ENCODE data around the gene REXO1.

REXO1 gene

GRCh38 chr19:1836458-1837221, 11.6 kb downstream of the REXO1 start:
- Histone ChIP-seq H3K27ac (ENCODE audit: low read depth, low read length) (no peak overlapping the region), H3K79me2 (ENCODE audit: control insufficient read depth, insufficient read depth, low read length, unreplicated experiment) (peaks cover 50% of the 10 kb centered on the region), H3K4me1 (ENCODE audit: control insufficient read depth, insufficient read depth, low read length, unreplicated experiment) (no peaks in the 10 kb centered on the region), H3K36me3 (ENCODE audit: insufficient read depth, low read length) (no peaks in the 10 kb centered on the region), H2AFZ (ENCODE audit: low read length, unreplicated experiment) (no peak overlapping the region), H3K27me3 (ENCODE audit: insufficient read depth, low read length) (no peaks in the 10 kb centered on the region), H3K4me3 (ENCODE audit: low read depth, low read length) (no peak overlapping the region)

- Histone ChIP-seq H3K36me3 (ENCODE audit: insufficient read depth, low read length) (no peaks in the 10 kb centered on the region), H3K27me3 (ENCODE audit: insufficient read depth, low read length) (no peaks in the 10 kb centered on the region), H3K4me1 (ENCODE audit: control insufficient read depth, insufficient read depth, low read length, unreplicated experiment) (no peaks in the 10 kb centered on the region), H3K27ac (ENCODE audit: low read depth, low read length) (no peak overlapping the region), H3K79me2 (ENCODE audit: control insufficient read depth, insufficient read depth, low read length, unreplicated experiment) (peaks cover 41% of the 10 kb centered on the region), H3K4me3 (ENCODE audit: low read depth, low read length) (no peak overlapping the region), H2AFZ (ENCODE audit: low read length, unreplicated experiment) (no peak overlapping the region)
Measured at GRCh38 chr19:1833540-1833939, 14.7 kb downstream of the REXO1 start.

GRCh38 chr19:1832046-1832663, 16.1 kb downstream of the REXO1 start:
- H3K79me2 ChIP-seq (ENCODE audit: control insufficient read depth, insufficient read depth, low read length, unreplicated experiment) = peaks cover 37% of the 10 kb centered on the region
- H3K4me3 ChIP-seq (ENCODE audit: low read depth, low read length) = no peak overlapping the region
- no peak overlapping the region for H3K27ac ChIP-seq (ENCODE audit: low read depth, low read length)

GRCh38 chr19:1830978-1831377, 17.3 kb downstream of the REXO1 start:
- H3K4me1 ChIP-seq (ENCODE audit: control insufficient read depth, insufficient read depth, low read length, unreplicated experiment) = no peaks in the 10 kb centered on the region
- no peaks in the 10 kb centered on the region for H3K27me3 ChIP-seq (ENCODE audit: insufficient read depth, low read length)
- H2AFZ ChIP-seq (ENCODE audit: low read length, unreplicated experiment) = no peak overlapping the region
- no peak overlapping the region for H3K4me3 ChIP-seq (ENCODE audit: low read depth, low read length)
- peaks cover 26% of the 10 kb centered on the region for H3K79me2 ChIP-seq (ENCODE audit: control insufficient read depth, insufficient read depth, low read length, unreplicated experiment)
- H3K36me3 ChIP-seq (ENCODE audit: insufficient read depth, low read length) = no peaks in the 10 kb centered on the region
- no peak overlapping the region for H3K27ac ChIP-seq (ENCODE audit: low read depth, low read length)

More at GRCh38 chr19:1832046-1832663, 16.1 kb downstream of the REXO1 start:
- H3K36me3 ChIP-seq (ENCODE audit: insufficient read depth, low read length) = no peaks in the 10 kb centered on the region
- no peaks in the 10 kb centered on the region for H3K27me3 ChIP-seq (ENCODE audit: insufficient read depth, low read length)
- H2AFZ ChIP-seq (ENCODE audit: low read length, unreplicated experiment) = no peak overlapping the region
- H3K4me1 ChIP-seq (ENCODE audit: control insufficient read depth, insufficient read depth, low read length, unreplicated experiment) = no peaks in the 10 kb centered on the region

- H3K27ac ChIP-seq (ENCODE audit: low read depth, low read length) = no peak overlapping the region
- H3K27me3 ChIP-seq (ENCODE audit: insufficient read depth, low read length) = no peaks in the 10 kb centered on the region
- no peak overlapping the region for H2AFZ ChIP-seq (ENCODE audit: low read length, unreplicated experiment)
- H3K4me1 ChIP-seq (ENCODE audit: control insufficient read depth, insufficient read depth, low read length, unreplicated experiment) = no peaks in the 10 kb centered on the region
- no peak overlapping the region for H3K4me3 ChIP-seq (ENCODE audit: low read depth, low read length)
- peaks cover 26% of the 10 kb centered on the region for H3K79me2 ChIP-seq (ENCODE audit: control insufficient read depth, insufficient read depth, low read length, unreplicated experiment)
- H3K36me3 ChIP-seq (ENCODE audit: insufficient read depth, low read length) = no peaks in the 10 kb centered on the region
Measured at GRCh38 chr19:1830568-1830967, 17.7 kb downstream of the REXO1 start.

- no peaks in the 10 kb centered on the region for H3K36me3 ChIP-seq (ENCODE audit: insufficient read depth, low read length)
- H3K27ac ChIP-seq (ENCODE audit: low read depth, low read length) = no peak overlapping the region
- no peaks in the 10 kb centered on the region for H3K4me1 ChIP-seq (ENCODE audit: control insufficient read depth, insufficient read depth, low read length, unreplicated experiment)
- peaks cover 21% of the 10 kb centered on the region for H3K79me2 ChIP-seq (ENCODE audit: control insufficient read depth, insufficient read depth, low read length, unreplicated experiment)
- H3K4me3 ChIP-seq (ENCODE audit: low read depth, low read length) = no peak overlapping the region
- no peak overlapping the region for H2AFZ ChIP-seq (ENCODE audit: low read length, unreplicated experiment)
- no peaks in the 10 kb centered on the region for H3K27me3 ChIP-seq (ENCODE audit: insufficient read depth, low read length)
Measured at GRCh38 chr19:1829958-1830357, 18.3 kb downstream of the REXO1 start.

GRCh38 chr19:1828279-1829238, 19.7 kb downstream of the REXO1 start:
- Histone ChIP-seq H3K27me3 (ENCODE audit: insufficient read depth, low read length) (no peaks in the 10 kb centered on the region), H3K4me1 (ENCODE audit: control insufficient read depth, insufficient read depth, low read length, unreplicated experiment) (no peaks in the 10 kb centered on the region), H3K4me3 (ENCODE audit: low read depth, low read length) (no peak overlapping the region), H3K36me3 (ENCODE audit: insufficient read depth, low read length) (no peaks in the 10 kb centered on the region), H2AFZ (ENCODE audit: low read length, unreplicated experiment) (no peak overlapping the region), H3K27ac (ENCODE audit: low read depth, low read length) (no peak overlapping the region), H3K79me2 (ENCODE audit: control insufficient read depth, insufficient read depth, low read length, unreplicated experiment) (peaks cover 9% of the 10 kb centered on the region)

- no peak overlapping the region for H3K27ac ChIP-seq (ENCODE audit: low read depth, low read length)
- H2AFZ ChIP-seq (ENCODE audit: low read length, unreplicated experiment) = no peak overlapping the region
- no peaks in the 10 kb centered on the region for H3K4me1 ChIP-seq (ENCODE audit: control insufficient read depth, insufficient read depth, low read length, unreplicated experiment)
- H3K4me3 ChIP-seq (ENCODE audit: low read depth, low read length) = no peak overlapping the region
- no peaks in the 10 kb centered on the region for H3K36me3 ChIP-seq (ENCODE audit: insufficient read depth, low read length)
- H3K79me2 ChIP-seq (ENCODE audit: control insufficient read depth, insufficient read depth, low read length, unreplicated experiment) = peaks cover 9% of the 10 kb centered on the region
- H3K27me3 ChIP-seq (ENCODE audit: insufficient read depth, low read length) = no peaks in the 10 kb centered on the region
Measured at GRCh38 chr19:1827566-1828278, 20.6 kb downstream of the REXO1 start.

GRCh38 chr19:1826557-1827521, 21.4 kb downstream of the REXO1 start:
- Histone ChIP-seq H3K27ac (ENCODE audit: low read depth, low read length) (no peak overlapping the region), H3K4me3 (ENCODE audit: low read depth, low read length) (no peak overlapping the region), H3K79me2 (ENCODE audit: control insufficient read depth, insufficient read depth, low read length, unreplicated experiment) (peaks cover 9% of the 10 kb centered on the region), H3K4me1 (ENCODE audit: control insufficient read depth, insufficient read depth, low read length, unreplicated experiment) (no peaks in the 10 kb centered on the region), H3K27me3 (ENCODE audit: insufficient read depth, low read length) (no peaks in the 10 kb centered on the region), H3K36me3 (ENCODE audit: insufficient read depth, low read length) (no peaks in the 10 kb centered on the region), H2AFZ (ENCODE audit: low read length, unreplicated experiment) (no peak overlapping the region)
